ENCODE data around the gene GATD1. TPM values are rescaled to one million over a fixed set of nuclear protein-coding genes. Genes with fewer than 3 reads are reported as not detected.

Gene GATD1
- total RNA-seq, 1 donor from 2014 or later = 51.9 TPM

DNA sequence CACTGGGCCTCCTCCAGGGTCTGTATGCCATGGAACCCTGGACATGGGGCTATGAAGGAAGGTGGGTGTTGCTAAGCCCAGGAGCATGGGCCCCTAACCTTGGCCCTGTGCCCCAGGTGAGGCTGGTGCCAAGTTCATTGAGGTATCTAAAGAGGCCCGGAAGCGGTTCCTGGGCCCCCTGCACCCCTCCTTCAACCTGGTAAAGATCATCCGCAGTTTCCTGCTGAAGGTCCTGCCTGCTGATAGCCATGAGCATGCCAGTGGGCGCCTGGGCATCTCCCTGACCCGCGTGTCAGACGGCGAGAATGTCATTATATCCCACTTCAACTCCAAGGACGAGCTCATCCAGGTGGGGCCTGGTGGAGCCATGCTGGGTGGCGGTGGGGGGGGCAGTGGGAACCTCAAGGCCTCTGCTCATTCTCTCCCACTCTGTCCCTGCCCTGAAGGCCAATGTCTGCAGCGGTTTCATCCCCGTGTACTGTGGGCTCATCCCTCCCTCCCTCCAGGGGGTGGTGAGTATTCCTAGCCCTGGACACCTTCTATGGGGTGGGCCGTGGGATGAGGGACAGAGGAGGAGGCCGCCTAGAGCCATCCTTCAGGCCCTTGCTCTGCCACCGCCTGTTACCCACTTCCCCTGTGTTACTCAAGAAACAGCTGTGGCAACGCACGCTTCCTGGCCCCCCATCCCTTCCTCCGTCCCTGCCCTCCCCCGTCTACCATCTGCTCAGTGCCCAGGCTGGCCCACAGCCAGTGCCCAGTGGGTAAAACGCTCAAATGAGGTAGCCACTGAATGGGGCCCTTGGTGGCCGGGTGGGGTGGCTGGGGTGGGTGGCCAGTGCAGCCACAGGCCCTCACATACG, 44.5 kb upstream of the GATD1 start:
- H3K79me2 ChIP-seq (ENCODE audit: insufficient read depth, low read length) = peaks cover 27% of the 10 kb centered on the region
- no peaks in the 10 kb centered on the region for H3K36me3 ChIP-seq (ENCODE audit: insufficient read depth, low read length)
- H3K27me3 ChIP-seq (ENCODE audit: insufficient read depth, low read length) = no peaks in the 10 kb centered on the region
- H3K9me3 ChIP-seq (ENCODE audit: insufficient read depth, low read depth, low read length) = no peaks in the 10 kb centered on the region
- DNase-seq (ENCODE audit: low read depth) (no peak), FAIRE-seq (no peak)
- H3K27ac ChIP-seq (ENCODE audit: low read depth, low read length) = no peak overlapping the region
- Mint-ChIP-seq H3K9me3 (ENCODE audit: unreplicated experiment) (no peaks in the 10 kb centered on the region), H3K36me3 (ENCODE audit: low read depth, unreplicated experiment) (peaks cover 2% of the 10 kb centered on the region), H3K27me3 (ENCODE audit: low read depth, unreplicated experiment) (peaks cover 6% of the 10 kb centered on the region), H3K4me1 (ENCODE audit: low read depth, unreplicated experiment) (peaks cover 5% of the 10 kb centered on the region), H3K4me3 (ENCODE audit: unreplicated experiment) (peak overlapping the region; percentile 14), H3K27ac (ENCODE audit: unreplicated experiment) (no peak overlapping the region)
- TF ChIP-seq, protein P1, sequence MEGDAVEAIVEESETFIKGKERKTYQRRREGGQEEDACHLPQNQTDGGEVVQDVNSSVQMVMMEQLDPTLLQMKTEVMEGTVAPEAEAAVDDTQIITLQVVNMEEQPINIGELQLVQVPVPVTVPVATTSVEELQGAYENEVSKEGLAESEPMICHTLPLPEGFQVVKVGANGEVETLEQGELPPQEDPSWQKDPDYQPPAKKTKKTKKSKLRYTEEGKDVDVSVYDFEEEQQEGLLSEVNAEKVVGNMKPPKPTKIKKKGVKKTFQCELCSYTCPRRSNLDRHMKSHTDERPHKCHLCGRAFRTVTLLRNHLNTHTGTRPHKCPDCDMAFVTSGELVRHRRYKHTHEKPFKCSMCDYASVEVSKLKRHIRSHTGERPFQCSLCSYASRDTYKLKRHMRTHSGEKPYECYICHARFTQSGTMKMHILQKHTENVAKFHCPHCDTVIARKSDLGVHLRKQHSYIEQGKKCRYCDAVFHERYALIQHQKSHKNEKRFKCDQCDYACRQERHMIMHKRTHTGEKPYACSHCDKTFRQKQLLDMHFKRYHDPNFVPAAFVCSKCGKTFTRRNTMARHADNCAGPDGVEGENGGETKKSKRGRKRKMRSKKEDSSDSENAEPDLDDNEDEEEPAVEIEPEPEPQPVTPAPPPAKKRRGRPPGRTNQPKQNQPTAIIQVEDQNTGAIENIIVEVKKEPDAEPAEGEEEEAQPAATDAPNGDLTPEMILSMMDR (IDR thresholded peaks at IDR 0.05; ENCODE audit: insufficient read depth, low read depth, low read length) = no peak
- no peak for TF ChIP-seq EZH2 (IDR thresholded peaks at IDR 0.05; ENCODE audit: insufficient read depth, low read length)
- H2AFZ ChIP-seq (ENCODE audit: low read depth, low read length) = no peak overlapping the region
- H3K9ac ChIP-seq (ENCODE audit: low read length) = peak overlapping the region; percentile 89
- no peak overlapping the region for H3K4me3 ChIP-seq (ENCODE audit: insufficient read depth, low read depth, low read length)
- peak overlapping the region; percentile 98 for H3K4me2 ChIP-seq (ENCODE audit: low read length)
- peaks cover 43% of the 10 kb centered on the region for H4K20me1 ChIP-seq (ENCODE audit: insufficient read depth, low read length)
- H3K4me1 ChIP-seq (ENCODE audit: insufficient read depth, low read length) = peaks cover 24% of the 10 kb centered on the region

DNA sequence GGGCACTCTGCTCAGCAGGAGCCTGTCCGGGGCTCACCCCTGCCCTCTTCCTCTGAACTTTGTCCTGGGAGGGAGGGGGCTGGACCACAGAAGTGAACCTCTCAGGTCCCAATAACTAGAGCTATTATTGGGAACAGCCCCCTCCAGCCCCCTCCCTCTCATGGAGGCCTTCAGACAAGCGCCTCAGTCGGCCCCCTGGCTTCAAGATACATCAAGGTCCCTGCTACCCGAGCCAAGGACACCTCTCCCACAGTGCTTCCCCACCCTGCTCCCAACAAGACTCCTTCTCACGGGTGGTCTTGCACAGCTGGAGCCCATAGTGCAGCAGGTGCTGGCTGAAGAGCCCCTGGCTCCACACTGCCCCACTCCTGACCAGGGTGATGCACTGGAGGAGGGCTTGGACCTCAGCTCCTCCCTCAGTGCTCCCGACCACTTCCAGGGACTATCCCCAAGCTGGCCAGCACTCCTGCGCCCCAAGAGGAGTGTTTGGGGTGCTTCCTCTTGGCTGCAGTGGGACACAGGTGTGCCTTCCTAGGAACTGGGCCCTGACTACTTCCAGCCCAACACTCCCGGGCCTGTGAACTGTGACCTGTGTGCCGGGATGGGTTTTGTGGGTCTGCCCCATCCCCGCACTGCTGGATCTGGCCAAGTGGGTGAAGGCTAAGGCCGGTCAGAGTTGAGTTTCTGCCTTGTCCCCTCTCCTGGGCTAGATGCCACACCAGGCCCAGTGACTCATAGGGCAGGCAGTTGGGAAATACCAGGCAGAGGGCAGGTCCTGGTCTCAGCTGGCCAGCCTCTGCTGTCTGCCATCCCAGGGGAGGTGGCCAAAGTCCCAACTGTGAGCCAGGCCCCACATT, 43.6 kb upstream of the GATD1 start:
- no peaks in the 10 kb centered on the region for H3K27me3 ChIP-seq (ENCODE audit: insufficient read depth, low read length)
- peaks cover 24% of the 10 kb centered on the region for H3K4me1 ChIP-seq (ENCODE audit: insufficient read depth, low read length)
- peak overlapping the region; percentile 12 for H3K27ac ChIP-seq (ENCODE audit: low read depth, low read length)
- no peaks in the 10 kb centered on the region for H3K9me3 Mint-ChIP-seq (ENCODE audit: unreplicated experiment)
- FAIRE-seq = no peak
- H3K4me2 ChIP-seq (ENCODE audit: low read length) = peak overlapping the region; percentile 98
- no peaks in the 10 kb centered on the region for H3K9me3 ChIP-seq (ENCODE audit: insufficient read depth, low read depth, low read length)
- no peak for TF ChIP-seq EZH2 (IDR thresholded peaks at IDR 0.05; ENCODE audit: insufficient read depth, low read length)
- TF ChIP-seq, protein P1 (IDR thresholded peaks at IDR 0.05; ENCODE audit: insufficient read depth, low read depth, low read length) = no peak
- peaks cover 4% of the 10 kb centered on the region for H3K36me3 Mint-ChIP-seq (ENCODE audit: low read depth, unreplicated experiment)
- peaks cover 5% of the 10 kb centered on the region for H3K4me1 Mint-ChIP-seq (ENCODE audit: low read depth, unreplicated experiment)
- no peaks in the 10 kb centered on the region for H3K36me3 ChIP-seq (ENCODE audit: insufficient read depth, low read length)
- DNase-seq (ENCODE audit: low read depth) = peak; percentile 29
- peaks cover 43% of the 10 kb centered on the region for H4K20me1 ChIP-seq (ENCODE audit: insufficient read depth, low read length)
- H3K4me3 Mint-ChIP-seq (ENCODE audit: unreplicated experiment) = peak overlapping the region; percentile 87
- peak overlapping the region; percentile 76 for H3K4me3 ChIP-seq (ENCODE audit: insufficient read depth, low read depth, low read length)
- H3K27me3 Mint-ChIP-seq (ENCODE audit: low read depth, unreplicated experiment) = peaks cover 2% of the 10 kb centered on the region
- no peak overlapping the region for H2AFZ ChIP-seq (ENCODE audit: low read depth, low read length)
- peak overlapping the region; percentile 89 for H3K9ac ChIP-seq (ENCODE audit: low read length)
- H3K27ac Mint-ChIP-seq (ENCODE audit: unreplicated experiment) = no peak overlapping the region
- H3K79me2 ChIP-seq (ENCODE audit: insufficient read depth, low read length) = peaks cover 27% of the 10 kb centered on the region
